Esophagus (tissue), 2 donors: ENCODE data around the gene C1QTNF7. TPM values are rescaled to one million over a fixed set of nuclear protein-coding genes. Genes with fewer than 3 reads are reported as not detected.
A peak's percentile ranks its signal among the peaks of the same experiment; 100 is the strongest.

Source experiments
- H3K27ac ChIP-seq, 2 donors: one replicate each; pipeline ENCODE4 v1.5.1; 2013; ENCODE audit warnings: low read depth in 2 of 2, mild to moderate bottlenecking in 2 of 2, inconsistent platforms in 1 of 2, low read length in 1 of 2, moderate library complexity in 1 of 2
- H3K27me3 ChIP-seq, 2 donors: one replicate each; pipeline ENCODE4 v1.6.1; 2013; ENCODE audit warnings: low read length in 2 of 2, control low read depth in 1 of 2, mild to moderate bottlenecking in 1 of 2; ENCODE audit not compliant: insufficient read depth in 2 of 2, control insufficient read depth in 1 of 2
- H3K36me3 ChIP-seq, 2 donors: one replicate each; pipeline ENCODE4 v1.6.1; 2013; ENCODE audit warnings: low read length in 1 of 2; ENCODE audit not compliant: control insufficient read depth in 2 of 2, insufficient read depth in 2 of 2
- H3K4me1 ChIP-seq, 2 donors: one replicate each; pipeline ENCODE4 v1.6.1; 2013; ENCODE audit warnings: low read length in 1 of 2; ENCODE audit not compliant: control insufficient read depth in 2 of 2, insufficient read depth in 2 of 2
- H3K4me3 ChIP-seq, 2 donors: one replicate each; pipeline ENCODE4 v1.5.1; 2013; ENCODE audit warnings: low read length in 2 of 2, mild to moderate bottlenecking in 2 of 2, low read depth in 1 of 2, moderate library complexity in 1 of 2
- H3K9me3 ChIP-seq, 2 donors: one replicate each; pipeline ENCODE4 v1.6.1; 2013; ENCODE audit warnings: mild to moderate bottlenecking in 2 of 2, low read depth in 1 of 2, low read length in 1 of 2, moderate library complexity in 1 of 2; ENCODE audit not compliant: control insufficient read depth in 2 of 2, insufficient read depth in 1 of 2
- WGBS, 2 donors: extraction: QIAGEN DNeasy Blood & Tissue Kit; methylation state at CpG; one replicate each; pipeline ENCODE4 v1.1.7; 2013; 5-methylcytosine and 5-hydroxymethylcytosine counted together
- polyA plus RNA-seq, 2 donors: library from polyadenylated mRNA; stranded (reverse); fragments of 200-250 nt; gene quantifications; one replicate each; pipeline ENCODE4 v1.2.3, GENCODE V29; 2013
- donor health status: healthy with polysubstance abuse.
- donor health status: Bipolar disorder and iron deficiency.

C1QTNF7 gene
- polyA plus RNA-seq, 2 donors = 0.85 to 1.4 TPM

DNA sequence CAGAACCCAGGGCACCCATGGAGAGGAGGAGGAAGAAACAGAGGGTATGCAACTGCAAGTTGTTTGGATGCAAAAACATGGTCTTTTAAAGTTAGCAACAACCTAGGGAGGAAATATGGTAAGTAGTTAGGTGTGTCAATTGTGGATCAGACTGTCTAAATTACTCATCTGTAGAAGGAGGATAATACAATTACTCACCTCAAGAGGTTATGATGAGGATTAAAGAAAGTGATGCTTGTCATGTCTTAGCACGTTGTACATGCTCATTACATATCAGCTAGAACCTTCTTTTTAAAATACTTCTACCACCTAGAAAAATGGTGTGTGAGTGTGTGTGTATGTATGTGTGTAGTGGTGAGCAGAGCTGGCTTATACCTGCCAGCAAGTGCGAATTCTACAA, 2.3 kb upstream of the C1QTNF7 start:
- no peak overlapping the region for H3K4me3 ChIP-seq
- H3K9me3 ChIP-seq = peaks cover 0 to 3% of the 10 kb centered on the region in 2 donors
- no peaks in the 10 kb centered on the region for H3K27me3 ChIP-seq
- H3K27ac ChIP-seq = no peak overlapping the region
- peaks cover 0 to 2% of the 10 kb centered on the region in 2 donors for H3K4me1 ChIP-seq
- WGBS, 2 donors = 60 to 76% methylated on average over 2 of the region's 2 CpGs
- H3K36me3 ChIP-seq = no peaks in the 10 kb centered on the region

DNA sequence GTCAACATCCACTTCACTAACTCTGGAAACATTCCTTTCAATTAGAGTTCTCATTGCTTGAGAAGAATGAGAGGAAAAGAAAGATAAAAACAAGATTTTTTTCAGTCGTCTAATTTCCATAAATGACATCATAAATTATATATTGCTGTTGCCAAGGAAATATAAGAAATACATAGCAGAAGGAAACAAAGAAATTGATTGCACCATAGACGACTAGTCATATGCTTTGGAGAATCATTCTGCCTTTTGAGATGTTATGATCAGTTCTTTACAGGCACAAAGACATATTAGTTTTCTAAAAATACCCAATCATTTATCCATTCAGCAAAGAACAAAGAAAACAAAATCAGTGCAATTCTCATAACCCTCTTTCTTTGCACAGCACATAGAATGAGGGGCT, 672 bp upstream of the C1QTNF7 start:
- WGBS, 2 donors = 41 to 52% methylated on average over 2 of the region's 2 CpGs
- Histone ChIP-seq H3K27ac (peak overlapping the region in 1 of 2 donors; percentile 42), H3K4me1 (peaks cover 0 to 2% of the 10 kb centered on the region in 2 donors), H3K27me3 (no peaks in the 10 kb centered on the region), H3K36me3 (no peaks in the 10 kb centered on the region), H3K9me3 (peaks cover 0 to 3% of the 10 kb centered on the region in 2 donors), H3K4me3 (no peak overlapping the region)

DNA sequence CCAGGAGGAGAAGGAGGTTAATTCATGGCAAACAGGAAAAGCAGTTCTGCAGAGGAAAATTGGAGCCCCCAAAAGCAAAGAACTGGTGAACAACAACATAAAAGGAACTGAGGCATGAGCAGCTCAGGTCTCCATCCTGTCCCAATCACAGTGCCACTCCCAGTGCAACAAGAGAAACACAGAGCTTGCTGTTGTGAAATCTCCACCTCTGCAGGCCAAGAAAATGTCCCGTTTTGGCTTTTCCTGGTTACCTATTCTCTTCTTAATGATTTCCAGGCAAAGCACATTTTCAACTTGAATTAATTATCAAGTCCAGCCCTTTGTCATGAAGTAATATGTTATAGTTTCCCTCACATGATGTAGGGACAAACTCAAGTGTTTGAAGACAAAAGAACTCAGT, 778 bp downstream of the C1QTNF7 start:
- H3K9me3 ChIP-seq = no peaks in the 10 kb centered on the region
- WGBS, 2 donors = 21 to 50% methylated on average over 1 of the region's 1 CpG
- H3K27ac ChIP-seq = peak overlapping the region in 1 of 2 donors; percentile 65
- no peaks in the 10 kb centered on the region for H3K27me3 ChIP-seq
- H3K36me3 ChIP-seq = no peaks in the 10 kb centered on the region
- peaks cover 0 to 2% of the 10 kb centered on the region in 2 donors for H3K4me1 ChIP-seq
- H3K4me3 ChIP-seq = no peak overlapping the region

DNA sequence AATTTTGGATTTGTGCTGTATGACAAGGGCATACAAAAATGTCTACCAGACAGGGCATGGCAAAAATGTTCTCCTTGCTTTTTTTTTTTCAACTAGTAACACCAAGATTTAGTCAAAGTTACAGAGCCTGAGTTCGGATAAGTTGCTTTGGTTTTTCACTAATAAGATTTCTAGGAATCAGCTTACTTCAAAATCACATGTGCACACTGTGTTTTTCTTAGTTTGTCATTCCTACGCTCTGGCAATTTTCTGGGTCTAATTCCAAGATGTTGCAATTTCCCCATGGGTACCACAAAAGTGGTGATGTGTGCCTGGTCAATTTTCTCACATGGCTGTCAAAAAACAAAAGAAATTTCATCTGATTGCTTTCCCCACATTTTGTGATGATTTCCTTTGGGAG, 6.3 kb downstream of the C1QTNF7 start:
- Histone ChIP-seq H3K4me1 (peaks cover 0 to 3% of the 10 kb centered on the region in 2 donors), H3K27me3 (no peaks in the 10 kb centered on the region), H3K4me3 (no peak overlapping the region), H3K9me3 (no peaks in the 10 kb centered on the region), H3K27ac (no peak overlapping the region), H3K36me3 (no peaks in the 10 kb centered on the region)
- 68 to 76% methylated on average over 2 of the region's 2 CpGs for WGBS, 2 donors

DNA sequence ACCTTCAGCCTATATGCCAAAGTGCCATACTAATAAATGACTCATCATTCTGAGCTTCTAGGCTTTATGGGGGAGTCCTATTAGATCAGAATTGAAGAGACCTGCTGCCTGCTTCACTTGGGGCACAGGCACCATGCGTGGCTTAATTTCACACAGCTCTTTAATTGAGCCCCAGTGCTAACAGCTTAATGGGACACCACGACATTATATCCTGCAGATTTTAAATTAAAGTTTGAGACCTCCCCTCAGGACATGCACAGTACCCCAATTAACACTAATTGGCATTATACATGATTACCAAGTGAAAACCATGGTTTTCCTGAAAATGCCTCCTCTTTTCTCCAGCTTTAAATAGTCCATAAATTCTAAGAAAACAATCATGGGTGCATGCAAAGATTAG, 6.8 kb downstream of the C1QTNF7 start:
- H3K9me3 ChIP-seq = no peaks in the 10 kb centered on the region
- H3K27ac ChIP-seq = no peak overlapping the region
- H3K4me1 ChIP-seq = peaks cover 0 to 3% of the 10 kb centered on the region in 2 donors
- 88 to 89% methylated on average over 2 of the region's 2 CpGs for WGBS, 2 donors
- H3K36me3 ChIP-seq = no peaks in the 10 kb centered on the region
- no peak overlapping the region for H3K4me3 ChIP-seq
- no peaks in the 10 kb centered on the region for H3K27me3 ChIP-seq

DNA sequence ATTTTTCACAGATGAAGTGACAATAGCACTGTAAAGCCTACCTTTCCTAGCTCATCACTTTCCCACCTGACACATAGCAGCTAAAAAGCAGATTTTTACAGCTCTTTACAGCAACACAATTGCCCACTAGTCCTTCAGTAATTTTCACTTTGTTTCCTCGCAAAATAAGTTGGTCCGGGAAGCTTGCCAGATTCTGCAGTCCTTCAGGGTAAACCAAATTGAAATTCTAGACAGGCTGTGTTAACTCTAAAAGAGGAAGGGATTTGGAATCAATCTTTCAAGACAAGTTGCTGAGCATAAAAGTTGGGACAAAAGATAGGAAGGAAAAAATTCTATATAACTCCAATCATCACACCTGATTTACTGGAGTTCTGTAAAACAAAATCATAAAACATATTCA, 8.7 kb downstream of the C1QTNF7 start:
- Histone ChIP-seq H3K36me3 (no peaks in the 10 kb centered on the region), H3K27me3 (no peaks in the 10 kb centered on the region), H3K9me3 (no peaks in the 10 kb centered on the region), H3K27ac (no peak overlapping the region), H3K4me1 (peaks cover 0 to 3% of the 10 kb centered on the region in 2 donors), H3K4me3 (no peak overlapping the region)
- 5 to 9% methylated on average over 2 of the region's 2 CpGs for whole genome bisulfite sequencing, 2 donors

DNA sequence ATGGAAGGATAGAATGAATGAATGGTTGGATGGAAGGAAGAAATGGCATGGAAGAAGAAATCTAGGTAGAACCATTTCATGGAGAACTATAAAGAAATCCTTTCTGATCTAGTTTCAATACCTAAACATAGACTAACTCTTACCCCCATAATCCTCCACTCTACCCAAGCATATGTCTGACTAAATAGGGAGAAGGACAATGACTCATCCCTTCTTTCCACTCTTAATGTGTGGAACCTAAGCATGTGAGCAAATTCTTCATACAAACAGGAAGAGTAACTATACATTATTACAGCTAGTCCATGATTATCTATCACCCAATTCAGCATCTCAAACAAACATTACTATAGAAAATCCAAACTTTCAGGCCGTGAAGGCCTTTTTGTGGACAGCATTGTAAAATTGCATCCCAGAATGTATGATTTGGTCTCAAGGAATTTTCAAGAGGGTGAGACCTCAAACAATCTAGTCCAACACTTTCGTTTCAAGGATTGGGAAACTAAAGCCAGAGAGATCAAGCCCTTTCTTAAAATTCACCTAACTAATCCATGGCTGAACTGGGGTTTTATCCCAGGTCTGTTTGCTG, 11.2 kb downstream of the C1QTNF7 start:
- Histone ChIP-seq H3K36me3 (no peaks in the 10 kb centered on the region), H3K9me3 (peaks cover 0 to 2% of the 10 kb centered on the region in 2 donors), H3K4me3 (no peak overlapping the region), H3K27me3 (no peaks in the 10 kb centered on the region), H3K4me1 (peaks cover 0 to 3% of the 10 kb centered on the region in 2 donors), H3K27ac (no peak overlapping the region)
- WGBS, 2 donors = 62 to 69% methylated on average over 2 of the region's 2 CpGs

DNA sequence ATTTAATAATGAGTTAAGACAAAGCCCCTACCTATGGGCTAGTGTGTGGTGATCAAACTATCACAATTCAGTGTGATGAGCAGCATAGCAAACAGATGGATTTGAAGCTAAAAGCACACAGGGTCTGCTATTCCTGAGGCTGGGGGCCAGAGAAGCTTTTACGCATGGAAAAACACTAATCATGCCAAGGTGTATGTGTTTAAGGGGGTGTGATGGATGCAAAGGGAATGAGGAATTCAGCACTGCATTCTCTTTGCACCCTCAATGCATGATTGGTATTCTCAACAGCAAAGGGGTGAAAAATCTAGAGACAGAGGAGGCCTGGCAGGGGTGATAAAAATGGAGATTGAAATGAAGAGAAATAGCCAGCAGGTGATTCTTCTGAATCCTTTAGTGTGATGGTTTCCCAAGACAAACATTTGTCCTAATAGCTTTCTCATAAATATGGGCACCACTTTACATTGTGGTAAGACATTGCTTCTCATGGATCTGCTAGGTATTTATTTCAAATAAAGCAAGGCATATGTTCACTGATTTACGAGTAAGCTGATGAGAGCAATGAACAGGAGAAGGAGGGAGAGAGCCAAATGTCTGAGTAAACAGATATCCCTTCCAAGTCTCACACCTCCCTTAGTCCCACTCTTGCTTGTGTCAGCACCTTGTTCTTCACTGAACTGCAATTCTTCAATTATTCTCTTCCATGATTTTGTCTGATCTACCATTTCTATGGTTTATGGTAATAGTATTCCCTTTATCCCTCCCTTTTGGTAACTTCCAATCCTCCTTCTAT, 15.7 kb downstream of the C1QTNF7 start:
- Histone ChIP-seq H3K27ac (no peak overlapping the region), H3K9me3 (peaks cover 0 to 2% of the 10 kb centered on the region in 2 donors), H3K36me3 (no peaks in the 10 kb centered on the region), H3K27me3 (no peaks in the 10 kb centered on the region), H3K4me1 (peaks cover 0 to 2% of the 10 kb centered on the region in 2 donors), H3K4me3 (no peak overlapping the region)
- 69 to 81% methylated on average over 2 of the region's 2 CpGs for WGBS, 2 donors

DNA sequence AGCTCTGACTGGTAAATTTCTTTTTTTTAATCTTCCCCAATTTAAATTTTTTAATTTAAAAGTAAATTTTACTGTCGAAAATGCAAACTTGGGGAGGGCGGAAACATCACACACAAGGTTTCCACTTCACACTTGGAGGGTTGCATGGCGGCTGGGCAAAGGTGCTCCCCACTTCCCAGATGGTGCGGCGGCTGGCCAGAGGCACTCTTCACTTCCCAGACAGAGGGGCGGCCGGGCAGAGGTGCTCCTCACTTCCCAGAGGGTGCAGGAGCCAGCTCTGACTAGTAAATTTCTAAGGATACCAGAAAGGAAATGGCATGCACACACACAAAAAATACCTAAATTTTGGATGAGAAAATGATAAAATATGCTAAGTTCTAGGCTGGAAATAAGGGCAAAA, 16.4 kb downstream of the C1QTNF7 start:
- no peak overlapping the region for H3K4me3 ChIP-seq
- WGBS, 2 donors = 90 to 93% methylated on average over 7 of the region's 7 CpGs
- H3K27me3 ChIP-seq = no peaks in the 10 kb centered on the region
- peaks cover 0 to 2% of the 10 kb centered on the region in 2 donors for H3K4me1 ChIP-seq
- no peaks in the 10 kb centered on the region for H3K36me3 ChIP-seq
- peaks cover 0 to 2% of the 10 kb centered on the region in 2 donors for H3K9me3 ChIP-seq
- no peak overlapping the region for H3K27ac ChIP-seq
